Activated naive CD4-positive, alpha-beta T cell treated with anti-CD3 and anti-CD28 coated beads, Interleukin-2, amount 10 ng/mL, durations not matched to agents 7 days and 5 days (primary cell): ENCODE measurements around the gene CBLN2.

Experiments used
- CTCF ChIA-PET: fragments of 350-600 bp; sonication (Branson Sonifier 250); formaldehyde crosslinking; loops from one replicate; lab custom pipeline; 2021; ENCODE audit warnings: antibody characterized with exemption; lab: Charles Lee
- DNase-seq: peaks from one replicate; pipeline ENCODE4 v3.0.0-alpha.2; 2020
- H3K27ac Mint-ChIP-seq: one replicate; pipeline ENCODE4 v1.8.0; 2021; ENCODE audit warnings: mild to moderate bottlenecking, moderate library complexity, mixed read lengths
- H3K27me3 Mint-ChIP-seq: one replicate; pipeline ENCODE4 v1.8.0; 2021; ENCODE audit warnings: mild to moderate bottlenecking, mixed read lengths
- H3K36me3 Mint-ChIP-seq: one replicate; pipeline ENCODE4 v1.8.0; 2021; ENCODE audit warnings: mixed read lengths
- H3K4me1 Mint-ChIP-seq: one replicate; pipeline ENCODE4 v1.8.0; 2021; ENCODE audit warnings: mixed read lengths
- H3K4me3 Mint-ChIP-seq: one replicate; pipeline ENCODE4 v1.8.0; 2021; ENCODE audit warnings: mild to moderate bottlenecking, moderate library complexity, mixed read lengths
- H3K9me3 Mint-ChIP-seq: one replicate; pipeline ENCODE4 v1.8.0; 2021; ENCODE audit warnings: mixed read lengths

CBLN2 gene

DNA sequence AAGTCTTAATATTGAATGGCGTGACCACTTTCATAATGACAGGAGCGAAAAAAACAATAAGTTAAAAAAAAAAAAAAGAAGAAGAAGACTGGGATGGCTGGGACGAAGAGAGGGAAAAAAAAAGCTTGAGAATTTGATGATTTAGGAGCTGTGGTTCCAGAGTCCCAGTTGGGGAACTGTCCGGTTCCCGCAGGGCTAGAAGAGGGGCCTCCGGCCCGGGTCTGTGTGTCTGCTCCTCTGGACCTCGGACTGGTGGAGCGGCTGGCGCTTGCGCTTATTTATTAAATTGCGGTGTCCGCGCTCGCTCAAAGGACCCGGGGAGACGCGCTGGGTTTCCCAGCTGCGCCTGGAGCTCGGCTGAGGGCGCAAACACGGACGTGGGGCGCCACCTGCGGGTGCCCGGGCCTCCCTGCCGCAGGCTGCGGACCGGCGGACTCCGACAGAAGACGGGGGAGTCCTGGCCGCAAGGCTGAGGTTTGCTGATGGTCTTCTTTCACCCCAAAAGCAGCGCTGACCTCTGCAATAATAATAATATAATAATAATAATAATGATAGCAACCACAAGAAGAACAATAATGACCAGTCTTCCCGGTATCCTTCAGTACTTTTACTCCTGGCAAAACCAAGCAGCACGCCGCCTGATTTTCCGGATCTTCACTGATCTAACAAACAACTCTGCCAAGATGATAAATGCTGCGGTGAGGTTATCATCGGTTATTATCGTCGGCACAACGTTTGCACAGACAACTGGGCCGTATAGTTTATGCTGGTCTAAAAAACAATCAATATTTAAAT, at the start of gene CBLN2:
Gene CBLN2, minus strand, starts transcription at position 251 of the 795 bp plus-strand sequence. CDS start 2,182 bp downstream, outside the sequence.
- Mint-ChIP-seq H3K4me1 (peaks cover 5% of the 10 kb centered on the region), H3K27ac (peak within 1 kb of the TSS; percentile 38), H3K36me3 (no peaks in the 10 kb centered on the region), H3K9me3 (no peaks in the 10 kb centered on the region), H3K27me3 (peaks cover 45% of the 10 kb centered on the region), H3K4me3 (no peak within 1 kb of the TSS)
- peak; percentile 41 for DNase-seq
- CTCF ChIA-PET, result no interaction called here

DNA sequence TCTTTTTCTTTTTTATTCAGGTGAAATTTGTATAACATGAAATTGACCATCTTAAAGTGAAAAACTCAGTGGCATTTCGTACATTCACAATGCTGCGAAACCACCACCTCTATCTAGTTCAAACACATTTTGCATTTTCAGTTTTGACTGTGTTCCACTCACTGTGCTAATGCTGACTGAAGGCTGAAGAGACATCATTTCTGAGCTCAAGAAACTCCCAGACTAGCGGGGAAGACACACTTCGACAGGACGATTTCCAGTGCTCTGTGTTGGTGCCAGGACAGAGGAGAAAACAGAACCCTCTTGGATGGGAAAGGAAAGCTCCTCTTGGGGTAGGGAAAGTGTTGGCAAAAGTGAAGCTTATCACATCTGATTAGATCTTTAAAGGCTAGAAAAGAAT, 44.2 kb upstream of the CBLN2 start:
- H3K27ac Mint-ChIP-seq, result no peak overlapping the region
- no peaks in the 10 kb centered on the region for H3K4me1 Mint-ChIP-seq
- CTCF ChIA-PET, result interaction anchor here (0.6 kb wide), 1 partner anchor 1583 kb away, joined by 3 read pairs; no protein-coding TSS in a partner anchor
- no peak for DNase-seq
- no peaks in the 10 kb centered on the region for H3K36me3 Mint-ChIP-seq
- no peak overlapping the region for H3K4me3 Mint-ChIP-seq
- H3K27me3 Mint-ChIP-seq, result no peaks in the 10 kb centered on the region
- H3K9me3 Mint-ChIP-seq, result no peaks in the 10 kb centered on the region

DNA sequence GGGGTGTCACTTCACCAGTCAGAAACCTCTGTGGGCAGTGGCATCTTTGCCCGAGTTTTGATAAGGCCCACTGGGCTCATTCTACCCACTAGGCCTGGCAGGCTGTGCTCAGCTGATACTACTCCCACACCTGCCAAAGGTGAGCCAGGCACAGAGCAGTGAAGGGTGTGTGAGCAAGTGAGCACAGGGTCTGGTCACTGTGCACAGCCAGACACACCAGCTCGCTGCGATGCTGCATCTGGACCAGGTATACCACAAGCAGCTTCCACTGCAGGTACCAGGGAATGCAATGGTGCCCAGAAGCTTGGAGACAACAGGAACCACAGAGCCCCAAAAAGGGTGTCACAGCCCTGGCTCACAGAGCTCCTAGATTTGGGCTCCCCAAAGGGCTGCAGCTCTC, 40.6 kb upstream of the CBLN2 start:
- Mint-ChIP-seq H3K9me3 (no peaks in the 10 kb centered on the region), H3K27ac (no peak overlapping the region), H3K36me3 (no peaks in the 10 kb centered on the region), H3K27me3 (no peaks in the 10 kb centered on the region), H3K4me1 (no peaks in the 10 kb centered on the region), H3K4me3 (no peak overlapping the region)
- CTCF ChIA-PET, result no interaction called here
- DNase-seq, result no peak

GRCh38 chr18:72581976-72582375, 37.8 kb upstream of the CBLN2 start:
- H3K4me1 Mint-ChIP-seq, result no peaks in the 10 kb centered on the region
- DNase-seq, result no peak
- CTCF ChIA-PET, result no interaction called here
- H3K27me3 Mint-ChIP-seq, result no peaks in the 10 kb centered on the region
- no peak overlapping the region for H3K4me3 Mint-ChIP-seq
- H3K9me3 Mint-ChIP-seq, result no peaks in the 10 kb centered on the region
- H3K36me3 Mint-ChIP-seq, result no peaks in the 10 kb centered on the region
- no peak overlapping the region for H3K27ac Mint-ChIP-seq

DNA sequence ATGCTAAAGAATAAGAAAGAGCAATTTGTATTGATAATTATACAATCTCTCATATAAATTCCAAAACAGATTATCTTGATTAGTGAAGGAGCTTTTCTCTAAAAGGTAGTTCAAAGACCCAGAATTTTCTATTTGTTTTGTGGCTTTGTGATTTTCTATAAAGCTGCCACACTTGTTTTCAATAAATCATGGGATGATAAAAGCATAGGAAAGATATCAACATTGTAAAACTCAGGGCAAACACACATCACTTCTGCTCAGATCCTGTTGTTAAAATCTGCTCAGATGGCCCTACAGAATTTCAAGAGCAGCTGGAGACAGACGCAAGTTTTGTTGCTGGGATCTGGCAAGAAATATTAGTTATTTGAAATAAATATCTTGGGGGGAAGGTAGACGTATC, 28.8 kb upstream of the CBLN2 start:
- no peaks in the 10 kb centered on the region for H3K4me1 Mint-ChIP-seq

GRCh38 chr18:72566290-72566689, 22.1 kb upstream of the CBLN2 start:
- H3K4me3 Mint-ChIP-seq, result no peak overlapping the region
- no peaks in the 10 kb centered on the region for H3K4me1 Mint-ChIP-seq
- CTCF ChIA-PET, result no interaction called here
- no peaks in the 10 kb centered on the region for H3K36me3 Mint-ChIP-seq
- no peaks in the 10 kb centered on the region for H3K27me3 Mint-ChIP-seq
- DNase-seq, result no peak
- peaks cover 5% of the 10 kb centered on the region for H3K9me3 Mint-ChIP-seq
- no peak overlapping the region for H3K27ac Mint-ChIP-seq

More for the DNA sequence above, 28.8 kb upstream of the CBLN2 start:
- CTCF ChIA-PET, result no interaction called here
- no peak for DNase-seq
- H3K36me3 Mint-ChIP-seq, result no peaks in the 10 kb centered on the region
- no peak overlapping the region for H3K4me3 Mint-ChIP-seq
- H3K9me3 Mint-ChIP-seq, result no peaks in the 10 kb centered on the region
- no peak overlapping the region for H3K27ac Mint-ChIP-seq
- H3K27me3 Mint-ChIP-seq, result no peaks in the 10 kb centered on the region

- no peak for DNase-seq
- H3K27ac Mint-ChIP-seq, result no peak overlapping the region
- H3K36me3 Mint-ChIP-seq, result no peaks in the 10 kb centered on the region
- no peak overlapping the region for H3K4me3 Mint-ChIP-seq
- no peaks in the 10 kb centered on the region for H3K27me3 Mint-ChIP-seq
- CTCF ChIA-PET, result no interaction called here
- no peaks in the 10 kb centered on the region for H3K9me3 Mint-ChIP-seq
- H3K4me1 Mint-ChIP-seq, result no peaks in the 10 kb centered on the region
These were observed 11.8 kb upstream of the CBLN2 start for GRCh38 chr18:72555968-72556367.

GRCh38 chr18:72555101-72555500, 11.0 kb upstream of the CBLN2 start:
- Mint-ChIP-seq H3K27ac (no peak overlapping the region), H3K27me3 (no peaks in the 10 kb centered on the region), H3K9me3 (no peaks in the 10 kb centered on the region), H3K36me3 (no peaks in the 10 kb centered on the region), H3K4me3 (no peak overlapping the region), H3K4me1 (no peaks in the 10 kb centered on the region)
- CTCF ChIA-PET, result no interaction called here
- DNase-seq, result no peak

GRCh38 chr18:72543357-72544055, 636 bp downstream of the CBLN2 start:
- Mint-ChIP-seq H3K36me3 (no peaks in the 10 kb centered on the region), H3K4me3 (no peak overlapping the region), H3K27ac (peak overlapping the region; percentile 38), H3K9me3 (no peaks in the 10 kb centered on the region), H3K4me1 (peaks cover 5% of the 10 kb centered on the region), H3K27me3 (peaks cover 45% of the 10 kb centered on the region)
- CTCF ChIA-PET, result no interaction called here
- DNase-seq, result no peak

- Mint-ChIP-seq H3K4me3 (no peak overlapping the region), H3K27ac (peak overlapping the region; percentile 38), H3K36me3 (no peaks in the 10 kb centered on the region), H3K27me3 (peaks cover 45% of the 10 kb centered on the region), H3K4me1 (peaks cover 5% of the 10 kb centered on the region), H3K9me3 (no peaks in the 10 kb centered on the region)
- CTCF ChIA-PET, result no interaction called here
- no peak for DNase-seq
These were observed 1.2 kb downstream of the CBLN2 start for GRCh38 chr18:72542984-72543356.

GRCh38 chr18:72542342-72542741, 1.8 kb downstream of the CBLN2 start:
- CTCF ChIA-PET, result no interaction called here
- no peaks in the 10 kb centered on the region for H3K36me3 Mint-ChIP-seq
- no peaks in the 10 kb centered on the region for H3K9me3 Mint-ChIP-seq
- peaks cover 45% of the 10 kb centered on the region for H3K27me3 Mint-ChIP-seq
- H3K27ac Mint-ChIP-seq, result no peak overlapping the region
- no peak for DNase-seq
- no peak overlapping the region for H3K4me3 Mint-ChIP-seq
- peaks cover 5% of the 10 kb centered on the region for H3K4me1 Mint-ChIP-seq

DNA sequence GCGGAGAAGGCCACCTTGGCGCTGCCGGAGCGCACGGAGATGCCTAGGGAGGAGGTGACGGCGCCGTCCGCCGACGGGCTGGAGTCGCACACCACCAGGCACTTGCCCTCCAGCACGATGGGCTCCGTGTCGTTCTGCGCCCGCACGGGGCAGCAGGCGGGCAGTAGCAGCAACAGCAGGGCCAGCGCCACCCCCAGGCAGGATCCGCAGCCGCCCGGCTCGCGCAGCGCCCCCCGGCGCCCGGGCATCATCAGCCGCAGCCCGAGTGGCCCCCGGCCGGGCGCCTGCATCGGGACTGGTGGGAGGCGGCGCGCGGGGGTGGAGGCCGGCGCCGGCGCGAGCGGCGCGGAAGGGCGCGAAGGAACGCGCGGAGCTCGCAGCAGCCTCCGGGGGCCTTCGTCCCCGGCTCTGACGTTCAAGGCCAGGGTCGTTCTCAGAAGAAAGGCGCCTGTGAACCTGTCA, 2.2 kb downstream of the CBLN2 start:
- CTCF ChIA-PET, result no interaction called here
- Mint-ChIP-seq H3K4me3 (no peak overlapping the region), H3K27me3 (peaks cover 45% of the 10 kb centered on the region), H3K27ac (no peak overlapping the region), H3K9me3 (no peaks in the 10 kb centered on the region), H3K4me1 (peaks cover 5% of the 10 kb centered on the region), H3K36me3 (no peaks in the 10 kb centered on the region)
- no peak for DNase-seq

GRCh38 chr18:72539901-72540300, 4.2 kb downstream of the CBLN2 start:
- peaks cover 5% of the 10 kb centered on the region for H3K4me1 Mint-ChIP-seq
- H3K36me3 Mint-ChIP-seq, result no peaks in the 10 kb centered on the region
- no peak for DNase-seq
- CTCF ChIA-PET, result no interaction called here
- H3K9me3 Mint-ChIP-seq, result no peaks in the 10 kb centered on the region
- H3K27ac Mint-ChIP-seq, result no peak overlapping the region
- peaks cover 40% of the 10 kb centered on the region for H3K27me3 Mint-ChIP-seq
- H3K4me3 Mint-ChIP-seq, result no peak overlapping the region

DNA sequence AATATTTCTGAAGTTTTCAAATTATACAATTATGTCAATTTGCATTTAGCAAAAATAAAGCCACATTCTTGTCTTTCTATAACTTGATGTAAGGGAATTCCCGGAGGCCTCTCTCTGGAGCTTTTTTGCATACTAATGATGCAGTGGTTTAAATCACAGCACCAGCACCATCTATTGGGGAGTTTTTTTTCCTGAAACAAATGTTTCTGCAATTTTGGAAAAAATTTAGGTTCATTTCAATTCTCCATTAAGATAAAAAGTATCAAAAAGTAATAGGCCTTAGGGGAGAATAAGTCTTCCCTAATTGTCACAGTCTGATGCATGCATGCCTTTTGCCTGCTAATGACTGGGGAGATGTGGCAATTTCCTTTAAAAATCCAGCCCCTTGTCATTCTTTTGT, 13.5 kb downstream of the CBLN2 start:
- Mint-ChIP-seq H3K27ac (no peak overlapping the region), H3K27me3 (no peaks in the 10 kb centered on the region), H3K4me3 (no peak overlapping the region), H3K9me3 (no peaks in the 10 kb centered on the region), H3K36me3 (no peaks in the 10 kb centered on the region), H3K4me1 (no peaks in the 10 kb centered on the region)
- no peak for DNase-seq
- CTCF ChIA-PET, result no interaction called here

DNA sequence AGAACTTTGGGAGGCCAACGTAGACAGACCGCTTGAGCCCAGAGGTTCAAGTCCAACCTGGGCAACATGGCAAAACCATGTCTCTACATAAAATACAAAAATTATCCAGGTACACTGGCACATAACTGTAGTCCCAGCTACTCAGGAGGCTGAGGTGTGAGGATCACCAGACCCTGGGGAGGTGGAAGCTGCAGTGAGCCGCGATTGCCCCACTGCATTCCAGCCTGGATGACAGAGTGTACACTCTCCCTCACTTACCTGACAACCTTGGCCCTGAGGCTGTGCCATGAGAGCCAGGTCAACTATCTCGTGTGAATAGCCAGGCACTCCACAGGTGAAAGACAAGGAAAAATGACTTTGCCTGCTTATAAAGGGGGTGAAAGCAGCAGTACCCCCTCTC, 39.3 kb downstream of the CBLN2 start:
- CTCF ChIA-PET, result no interaction called here
- no peaks in the 10 kb centered on the region for H3K9me3 Mint-ChIP-seq
- no peaks in the 10 kb centered on the region for H3K27me3 Mint-ChIP-seq
- DNase-seq, result no peak
- no peaks in the 10 kb centered on the region for H3K36me3 Mint-ChIP-seq
- no peaks in the 10 kb centered on the region for H3K4me1 Mint-ChIP-seq
- H3K27ac Mint-ChIP-seq, result no peak overlapping the region
- no peak overlapping the region for H3K4me3 Mint-ChIP-seq
